Brain microvascular endothelial cell (primary cell): ENCODE data around the gene CEBPA.

ENCODE experiments used
- DNase-seq: peaks from one replicate; pipeline ENCODE4 v3.0.0-alpha.2; 2020
- H3K27ac ChIP-seq: fragments of 250-450 bp; sonication (Bioruptor Pico); 2 replicates; pipeline ENCODE4 v1.5.1; 2020; ENCODE audit warnings: mild to moderate bottlenecking, moderate library complexity
- H3K27me3 ChIP-seq: fragments of 250-450 bp; sonication (Bioruptor Pico); replicated peaks from 2 replicates; pipeline ENCODE4 v1.5.1; 2020; ENCODE audit warnings: mild to moderate bottlenecking
- H3K36me3 ChIP-seq: fragments of 250-450 bp; sonication (Bioruptor Pico); replicated peaks from 2 replicates; pipeline ENCODE4 v1.5.1; 2020; ENCODE audit warnings: mild to moderate bottlenecking
- H3K4me3 ChIP-seq: 2 replicates; pipeline ENCODE4 v1.5.1; 2011; ENCODE audit warnings: low read depth, mild to moderate bottlenecking, control low read depth, low read length, moderate library complexity
- in situ Hi-C: cut with HindIII; loops from 2 replicates; pipeline ENCODE4 v1.10.0; 2017; ENCODE audit warnings: low sequenced_read_pairs, low pct_ligation_motif_present
- TF ChIP-seq, protein P1 (sequence below): IDR thresholded peaks from 2 replicates; pipeline ENCODE4 v1.5.1; 2011; ENCODE audit warnings: low read depth, mild to moderate bottlenecking, moderate library complexity, low read length, control low read depth, inconsistent platforms; ENCODE audit errors: missing control alignments

Gene CEBPA

DNA sequence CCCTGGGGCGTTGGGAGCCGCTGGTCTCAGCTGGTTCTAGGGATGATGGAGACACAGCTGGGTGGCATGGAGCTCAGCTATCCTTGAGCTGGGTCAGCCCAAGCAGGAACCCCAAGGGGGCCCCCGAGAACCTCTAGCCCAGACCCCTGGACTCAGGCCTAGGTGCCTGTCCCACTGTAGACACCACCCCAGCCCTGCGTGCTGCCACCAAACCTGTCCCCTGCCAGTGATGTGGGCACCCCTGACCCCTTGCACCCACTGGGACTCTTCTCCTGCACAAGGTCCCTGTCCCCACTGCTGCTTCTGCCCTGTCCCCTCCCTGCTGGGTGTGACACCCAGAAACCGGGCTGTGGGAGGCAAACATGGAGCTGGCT, 26.8 kb downstream of the CEBPA start:
- Histone ChIP-seq H3K27ac (no peak overlapping the region), H3K36me3 (no peaks in the 10 kb centered on the region), H3K4me3 (no peak overlapping the region), H3K27me3 (no peaks in the 10 kb centered on the region)
- DNase-seq, result no peak
- in situ Hi-C loops, result no loop called here
- TF ChIP-seq, protein P1, sequence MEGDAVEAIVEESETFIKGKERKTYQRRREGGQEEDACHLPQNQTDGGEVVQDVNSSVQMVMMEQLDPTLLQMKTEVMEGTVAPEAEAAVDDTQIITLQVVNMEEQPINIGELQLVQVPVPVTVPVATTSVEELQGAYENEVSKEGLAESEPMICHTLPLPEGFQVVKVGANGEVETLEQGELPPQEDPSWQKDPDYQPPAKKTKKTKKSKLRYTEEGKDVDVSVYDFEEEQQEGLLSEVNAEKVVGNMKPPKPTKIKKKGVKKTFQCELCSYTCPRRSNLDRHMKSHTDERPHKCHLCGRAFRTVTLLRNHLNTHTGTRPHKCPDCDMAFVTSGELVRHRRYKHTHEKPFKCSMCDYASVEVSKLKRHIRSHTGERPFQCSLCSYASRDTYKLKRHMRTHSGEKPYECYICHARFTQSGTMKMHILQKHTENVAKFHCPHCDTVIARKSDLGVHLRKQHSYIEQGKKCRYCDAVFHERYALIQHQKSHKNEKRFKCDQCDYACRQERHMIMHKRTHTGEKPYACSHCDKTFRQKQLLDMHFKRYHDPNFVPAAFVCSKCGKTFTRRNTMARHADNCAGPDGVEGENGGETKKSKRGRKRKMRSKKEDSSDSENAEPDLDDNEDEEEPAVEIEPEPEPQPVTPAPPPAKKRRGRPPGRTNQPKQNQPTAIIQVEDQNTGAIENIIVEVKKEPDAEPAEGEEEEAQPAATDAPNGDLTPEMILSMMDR, result no peak

DNA sequence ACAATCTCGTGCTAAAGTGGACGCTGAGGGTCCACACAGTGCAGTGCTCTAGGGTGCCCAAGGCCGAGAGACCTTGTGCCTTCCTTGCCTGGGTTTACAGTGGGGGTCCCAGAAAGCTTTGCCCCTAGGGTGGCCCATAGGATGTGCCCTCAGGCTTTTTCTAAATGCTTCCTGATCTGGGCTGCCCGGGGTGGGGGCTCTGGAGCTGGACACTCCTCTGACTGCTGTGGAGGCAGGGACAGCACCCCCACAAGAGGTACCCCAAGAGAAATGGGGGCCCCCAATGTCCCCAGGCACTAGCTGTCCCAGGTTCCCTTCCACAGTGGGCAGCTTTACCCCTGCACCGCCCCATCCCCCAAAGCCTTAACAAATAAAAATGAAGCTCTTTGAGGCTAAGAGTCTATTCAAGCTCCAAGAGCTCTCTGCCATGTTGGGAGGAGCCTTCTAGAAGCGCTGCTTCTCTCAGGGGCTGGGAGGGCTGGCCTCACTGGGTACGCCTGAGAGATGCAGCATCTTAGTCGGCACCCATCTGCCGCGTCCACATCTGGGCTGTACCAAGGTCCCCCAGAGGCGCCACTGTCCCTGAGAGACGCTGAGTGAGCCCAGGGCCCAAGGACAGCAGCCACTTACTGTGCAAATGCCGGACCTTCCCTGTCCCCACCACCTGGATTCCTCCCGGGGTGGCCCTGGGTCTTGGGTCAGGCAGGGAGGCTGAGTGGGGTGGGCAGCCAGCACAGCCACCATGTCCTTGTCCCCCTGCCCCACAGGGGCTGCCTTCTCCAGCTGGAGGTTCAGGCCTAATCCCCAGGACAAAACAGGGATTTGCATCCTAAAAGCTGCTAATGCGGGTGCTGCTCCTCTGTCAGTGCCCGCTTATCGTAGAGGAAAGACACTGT, 27.4 kb downstream of the CEBPA start:
- Histone ChIP-seq H3K4me3 (no peak overlapping the region), H3K36me3 (no peaks in the 10 kb centered on the region), H3K27ac (no peak overlapping the region), H3K27me3 (no peaks in the 10 kb centered on the region)
- in situ Hi-C loops, result no loop called here
- no peak for DNase-seq
- TF ChIP-seq, protein P1, result no peak

DNA sequence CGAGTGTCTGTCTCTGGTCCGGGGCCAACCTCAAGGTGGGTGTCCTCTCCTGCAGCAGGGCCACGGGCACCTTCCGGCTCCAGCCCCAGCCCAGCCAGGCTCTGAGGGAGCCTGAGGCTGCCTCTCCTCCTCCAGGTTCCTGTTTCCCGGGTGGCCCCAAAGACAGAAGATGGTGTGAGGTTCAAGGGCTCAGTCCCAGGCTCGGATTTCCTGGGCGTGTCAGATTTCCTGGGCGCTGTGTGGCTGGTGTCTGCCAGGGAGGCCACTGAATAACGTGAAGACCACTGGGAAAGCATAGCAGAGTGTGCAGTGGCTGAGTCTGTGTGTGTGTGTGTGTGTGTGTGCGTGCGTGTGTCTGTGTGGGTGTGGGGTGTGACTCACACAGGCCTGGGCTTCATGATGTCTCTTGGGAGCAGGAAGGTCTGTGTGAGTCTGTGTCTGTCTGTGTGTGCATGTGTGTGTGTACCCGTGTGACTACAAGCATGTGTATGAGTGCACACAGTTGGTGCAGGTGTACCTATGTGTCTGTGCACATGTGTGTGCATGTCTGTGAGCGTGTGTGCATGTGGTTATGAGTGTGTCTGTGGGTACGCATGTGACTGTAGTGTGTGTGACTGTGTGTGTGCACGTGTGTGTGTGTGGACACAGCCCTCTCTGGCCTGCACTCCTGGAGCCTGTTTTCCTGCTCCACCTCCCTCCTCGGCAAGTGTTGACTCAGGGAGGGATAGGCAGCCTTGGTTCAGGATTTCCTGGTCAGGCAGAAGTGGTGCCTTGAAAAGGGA, 28.3 kb downstream of the CEBPA start:
- Histone ChIP-seq H3K36me3 (no peaks in the 10 kb centered on the region), H3K4me3 (no peak overlapping the region), H3K27me3 (no peaks in the 10 kb centered on the region), H3K27ac (no peak overlapping the region)
- peak; percentile 94 for DNase-seq
- in situ Hi-C loops, result no loop called here
- TF ChIP-seq, protein P1, result no peak

DNA sequence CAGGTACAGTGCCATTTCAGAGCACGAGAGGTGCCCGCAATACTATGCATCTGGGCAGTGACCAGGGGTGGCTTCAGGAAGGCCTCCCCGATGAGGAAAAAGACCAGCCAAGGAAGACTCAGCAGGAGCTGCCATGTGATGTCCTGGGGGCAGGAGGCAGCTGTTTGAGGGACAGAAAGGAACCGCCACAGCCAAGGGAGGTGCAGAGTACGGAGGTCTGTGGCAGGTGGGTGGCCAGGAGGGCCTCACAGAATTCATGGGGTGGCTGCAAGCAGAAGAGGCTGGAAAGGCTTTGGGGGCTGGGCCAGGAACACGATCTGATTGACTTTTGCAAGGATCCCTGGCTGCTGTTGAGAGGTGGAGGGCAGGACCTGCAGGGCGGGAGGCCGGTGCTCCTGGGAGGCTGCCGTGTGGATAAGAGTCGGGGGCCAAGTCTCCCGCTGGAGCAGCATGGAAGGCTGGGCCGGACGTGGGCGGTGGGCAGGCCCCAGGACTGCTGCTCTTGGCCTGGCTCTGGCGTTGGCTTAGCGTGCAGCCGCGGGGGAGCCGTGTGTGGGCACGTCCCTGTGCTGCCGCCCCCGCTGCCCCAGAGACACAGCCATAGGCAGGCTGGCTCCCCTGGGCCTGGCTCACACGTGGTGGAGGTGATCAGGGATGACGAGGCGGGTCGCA, 29.1 kb downstream of the CEBPA start:
- no peaks in the 10 kb centered on the region for H3K36me3 ChIP-seq
- no peak for DNase-seq
- H3K27ac ChIP-seq, result no peak overlapping the region
- H3K4me3 ChIP-seq, result no peak overlapping the region
- TF ChIP-seq, protein P1, result no peak
- no peaks in the 10 kb centered on the region for H3K27me3 ChIP-seq
- in situ Hi-C loops, result no loop called here

DNA sequence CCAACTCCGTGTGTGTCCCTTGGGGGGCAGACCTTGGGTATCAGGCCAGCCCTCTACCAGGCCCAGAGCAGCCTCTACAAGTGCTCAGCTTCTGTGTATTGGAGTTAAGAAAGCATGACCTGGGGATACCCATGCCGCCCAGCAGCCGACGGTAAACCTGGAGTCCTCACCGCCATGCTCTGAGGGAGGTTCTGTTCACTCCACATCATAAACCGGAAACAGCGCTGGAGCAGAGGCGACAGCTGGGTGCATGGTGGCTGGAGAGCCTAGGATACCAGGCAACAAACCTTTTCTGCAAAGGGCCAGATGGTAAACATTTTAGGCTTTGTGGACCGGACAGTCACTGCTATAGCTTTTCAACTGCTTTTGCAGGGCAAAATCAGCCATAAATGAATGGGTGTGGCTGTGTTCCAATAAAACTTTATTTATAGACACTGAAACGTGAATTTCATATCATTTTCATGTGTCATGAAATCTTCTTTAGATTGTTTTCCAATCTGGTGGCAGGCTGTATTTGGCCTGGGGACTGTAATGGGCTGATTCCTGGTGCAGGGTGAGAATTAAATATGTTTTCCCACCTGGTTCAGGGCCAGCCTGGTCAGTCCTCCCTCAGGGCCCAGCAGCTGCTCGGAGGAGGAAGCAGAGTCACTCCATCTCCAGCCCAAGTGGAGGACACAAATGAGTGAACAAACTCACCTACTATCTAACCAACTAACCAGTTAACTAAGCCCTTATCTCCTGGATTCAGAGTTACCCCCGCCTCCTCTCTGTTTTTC, 30.9 kb downstream of the CEBPA start:
- Histone ChIP-seq H3K36me3 (no peaks in the 10 kb centered on the region), H3K27me3 (no peaks in the 10 kb centered on the region), H3K4me3 (no peak overlapping the region), H3K27ac (no peak overlapping the region)
- in situ Hi-C loops, result no loop called here
- DNase-seq, result no peak
- TF ChIP-seq, protein P1, result no peak
